ENCODE measurements around the gene BSND.

DNA sequence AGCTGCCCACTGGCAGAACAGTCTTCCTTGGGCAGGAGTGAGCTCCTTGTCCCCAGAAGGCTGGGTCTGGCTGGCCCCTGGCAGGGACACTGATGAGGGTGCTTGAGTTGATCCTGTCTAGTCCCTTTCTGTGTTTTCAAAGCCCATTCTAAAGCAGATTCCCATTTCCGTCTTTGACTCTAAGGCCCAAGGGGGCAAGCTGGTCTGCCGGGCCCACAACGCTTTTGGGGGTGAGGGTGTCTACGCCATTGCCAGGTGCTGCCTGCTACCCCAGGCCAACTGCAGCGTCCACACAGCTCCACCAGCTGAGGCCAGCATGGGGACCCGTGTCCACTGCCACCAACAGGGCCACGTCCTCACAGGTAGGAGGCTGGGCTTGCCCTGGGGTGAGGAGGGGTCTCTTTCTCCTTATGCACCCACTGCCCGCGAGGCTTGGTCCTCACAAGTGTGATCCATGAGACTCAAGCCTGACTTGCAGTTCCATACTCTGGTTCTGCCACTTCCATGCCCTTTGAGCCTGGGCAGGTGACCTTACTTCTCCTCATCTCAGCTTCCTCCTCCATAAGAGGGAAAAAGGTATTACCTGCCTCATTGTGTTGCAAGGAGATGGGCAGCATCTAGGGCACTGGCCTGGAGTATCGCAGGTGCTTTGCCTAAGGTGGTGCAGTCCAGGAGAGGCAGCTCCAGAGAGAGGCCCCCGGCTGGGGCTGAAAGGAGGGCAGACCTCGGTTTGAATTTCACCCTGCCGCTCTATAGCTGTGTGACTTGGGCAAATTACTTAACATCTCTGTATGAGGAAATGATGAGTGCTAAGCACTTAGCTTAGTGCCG, 60.8 kb downstream of the BSND start:
- TF ChIP-seq EP300 (IDR thresholded peaks at IDR 0.05; ENCODE audit: borderline replicate concordance) (no peak), YY1 (IDR thresholded peaks at IDR 0.05; ENCODE audit: low read depth) (no peak), TAF1 (IDR thresholded peaks at IDR 0.05; ENCODE audit: low read depth) (no peak), CEBPB (IDR thresholded peaks at IDR 0.05) (no peak), RAD21 (IDR thresholded peaks at IDR 0.05; ENCODE audit: low read depth) (no peak), CREB1 (IDR thresholded peaks at IDR 0.05; ENCODE audit: low read depth) (no peak), FOXM1 (IDR thresholded peaks at IDR 0.05; ENCODE audit: borderline replicate concordance, low read depth) (no peak), TCF12 (IDR thresholded peaks at IDR 0.05; ENCODE audit: low read depth) (no peak), NFIC (IDR thresholded peaks at IDR 0.05) (no peak), EGR1 (IDR thresholded peaks at IDR 0.05) (no peak), TEAD4 (IDR thresholded peaks at IDR 0.05) (no peak)
- TF ChIP-seq, protein P1, sequence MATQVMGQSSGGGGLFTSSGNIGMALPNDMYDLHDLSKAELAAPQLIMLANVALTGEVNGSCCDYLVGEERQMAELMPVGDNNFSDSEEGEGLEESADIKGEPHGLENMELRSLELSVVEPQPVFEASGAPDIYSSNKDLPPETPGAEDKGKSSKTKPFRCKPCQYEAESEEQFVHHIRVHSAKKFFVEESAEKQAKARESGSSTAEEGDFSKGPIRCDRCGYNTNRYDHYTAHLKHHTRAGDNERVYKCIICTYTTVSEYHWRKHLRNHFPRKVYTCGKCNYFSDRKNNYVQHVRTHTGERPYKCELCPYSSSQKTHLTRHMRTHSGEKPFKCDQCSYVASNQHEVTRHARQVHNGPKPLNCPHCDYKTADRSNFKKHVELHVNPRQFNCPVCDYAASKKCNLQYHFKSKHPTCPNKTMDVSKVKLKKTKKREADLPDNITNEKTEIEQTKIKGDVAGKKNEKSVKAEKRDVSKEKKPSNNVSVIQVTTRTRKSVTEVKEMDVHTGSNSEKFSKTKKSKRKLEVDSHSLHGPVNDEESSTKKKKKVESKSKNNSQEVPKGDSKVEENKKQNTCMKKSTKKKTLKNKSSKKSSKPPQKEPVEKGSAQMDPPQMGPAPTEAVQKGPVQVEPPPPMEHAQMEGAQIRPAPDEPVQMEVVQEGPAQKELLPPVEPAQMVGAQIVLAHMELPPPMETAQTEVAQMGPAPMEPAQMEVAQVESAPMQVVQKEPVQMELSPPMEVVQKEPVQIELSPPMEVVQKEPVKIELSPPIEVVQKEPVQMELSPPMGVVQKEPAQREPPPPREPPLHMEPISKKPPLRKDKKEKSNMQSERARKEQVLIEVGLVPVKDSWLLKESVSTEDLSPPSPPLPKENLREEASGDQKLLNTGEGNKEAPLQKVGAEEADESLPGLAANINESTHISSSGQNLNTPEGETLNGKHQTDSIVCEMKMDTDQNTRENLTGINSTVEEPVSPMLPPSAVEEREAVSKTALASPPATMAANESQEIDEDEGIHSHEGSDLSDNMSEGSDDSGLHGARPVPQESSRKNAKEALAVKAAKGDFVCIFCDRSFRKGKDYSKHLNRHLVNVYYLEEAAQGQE (IDR thresholded peaks at IDR 0.05; ENCODE audit: low read depth) = no peak
- TF ChIP-seq, protein P2, sequence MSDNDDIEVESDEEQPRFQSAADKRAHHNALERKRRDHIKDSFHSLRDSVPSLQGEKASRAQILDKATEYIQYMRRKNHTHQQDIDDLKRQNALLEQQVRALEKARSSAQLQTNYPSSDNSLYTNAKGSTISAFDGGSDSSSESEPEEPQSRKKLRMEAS (IDR thresholded peaks at IDR 0.05) = no peak
- TF ChIP-seq, protein P3, sequence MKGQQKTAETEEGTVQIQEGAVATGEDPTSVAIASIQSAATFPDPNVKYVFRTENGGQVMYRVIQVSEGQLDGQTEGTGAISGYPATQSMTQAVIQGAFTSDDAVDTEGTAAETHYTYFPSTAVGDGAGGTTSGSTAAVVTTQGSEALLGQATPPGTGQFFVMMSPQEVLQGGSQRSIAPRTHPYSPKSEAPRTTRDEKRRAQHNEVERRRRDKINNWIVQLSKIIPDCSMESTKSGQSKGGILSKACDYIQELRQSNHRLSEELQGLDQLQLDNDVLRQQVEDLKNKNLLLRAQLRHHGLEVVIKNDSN (IDR thresholded peaks at IDR 0.05) = no peak
